Measurements from ENCODE around the gene COX7A2.

Gene COX7A2

GRCh38 chr6:75230484-75231325, 12.9 kb downstream of the COX7A2 start:
- peak; percentile 80 for TF ChIP-seq CTCF (IDR thresholded peaks at IDR 0.05; ENCODE audit: low read depth, low read length, missing control alignments)
- in situ Hi-C loops (cut with HindIII; ENCODE audit: low pct_ligation_motif_present, low sequenced_read_pairs), result no loop called here
- Histone ChIP-seq H3K27me3 (replicated peaks) (no peaks in the 10 kb centered on the region), H3K27ac (no peak overlapping the region), H3K36me3 (replicated peaks) (no peaks in the 10 kb centered on the region), H3K4me3 (ENCODE audit: low read depth, low read length) (no peak overlapping the region)
- DNase-seq, result peak; percentile 37

- Histone ChIP-seq H3K36me3 (replicated peaks) (no peaks in the 10 kb centered on the region), H3K4me3 (ENCODE audit: low read depth, low read length) (no peak overlapping the region), H3K27me3 (replicated peaks) (no peaks in the 10 kb centered on the region), H3K27ac (no peak overlapping the region)
- no peak for TF ChIP-seq CTCF (IDR thresholded peaks at IDR 0.05; ENCODE audit: low read depth, low read length, missing control alignments)
- DNase-seq, result no peak
- in situ Hi-C loops (cut with HindIII; ENCODE audit: low pct_ligation_motif_present, low sequenced_read_pairs), result no loop called here
Measured at GRCh38 chr6:75224303-75224926, 19.2 kb downstream of the COX7A2 start.

- Histone ChIP-seq H3K4me3 (ENCODE audit: low read depth, low read length) (no peak overlapping the region), H3K36me3 (replicated peaks) (no peaks in the 10 kb centered on the region), H3K27me3 (replicated peaks) (no peaks in the 10 kb centered on the region), H3K27ac (no peak overlapping the region)
- in situ Hi-C loops (cut with HindIII; ENCODE audit: low pct_ligation_motif_present, low sequenced_read_pairs), result no loop called here
- DNase-seq, result no peak
- no peak for TF ChIP-seq CTCF (IDR thresholded peaks at IDR 0.05; ENCODE audit: low read depth, low read length, missing control alignments)
Measured at GRCh38 chr6:75223428-75223827, 20.2 kb downstream of the COX7A2 start.

- no peak for TF ChIP-seq CTCF (IDR thresholded peaks at IDR 0.05; ENCODE audit: low read depth, low read length, missing control alignments)
- no peaks in the 10 kb centered on the region for H3K36me3 ChIP-seq (replicated peaks)
- in situ Hi-C loops (cut with HindIII; ENCODE audit: low pct_ligation_motif_present, low sequenced_read_pairs), result no loop called here
- H3K4me3 ChIP-seq (ENCODE audit: low read depth, low read length), result no peak overlapping the region
- no peak overlapping the region for H3K27ac ChIP-seq
- DNase-seq, result no peak
- H3K27me3 ChIP-seq (replicated peaks), result no peaks in the 10 kb centered on the region
Measured at GRCh38 chr6:75222261-75222660, 21.3 kb downstream of the COX7A2 start.

- Histone ChIP-seq H3K4me3 (ENCODE audit: low read depth, low read length) (no peak overlapping the region), H3K27ac (no peak overlapping the region), H3K27me3 (replicated peaks) (no peaks in the 10 kb centered on the region), H3K36me3 (replicated peaks) (no peaks in the 10 kb centered on the region)
- no peak for DNase-seq
- in situ Hi-C loops (cut with HindIII; ENCODE audit: low pct_ligation_motif_present, low sequenced_read_pairs), result no loop called here
- no peak for TF ChIP-seq CTCF (IDR thresholded peaks at IDR 0.05; ENCODE audit: low read depth, low read length, missing control alignments)
Measured at GRCh38 chr6:75221116-75221515, 22.5 kb downstream of the COX7A2 start.

Measured in brain microvascular endothelial cell (primary cell).